Measurements from ENCODE around the gene SEPHS1.

DNA sequence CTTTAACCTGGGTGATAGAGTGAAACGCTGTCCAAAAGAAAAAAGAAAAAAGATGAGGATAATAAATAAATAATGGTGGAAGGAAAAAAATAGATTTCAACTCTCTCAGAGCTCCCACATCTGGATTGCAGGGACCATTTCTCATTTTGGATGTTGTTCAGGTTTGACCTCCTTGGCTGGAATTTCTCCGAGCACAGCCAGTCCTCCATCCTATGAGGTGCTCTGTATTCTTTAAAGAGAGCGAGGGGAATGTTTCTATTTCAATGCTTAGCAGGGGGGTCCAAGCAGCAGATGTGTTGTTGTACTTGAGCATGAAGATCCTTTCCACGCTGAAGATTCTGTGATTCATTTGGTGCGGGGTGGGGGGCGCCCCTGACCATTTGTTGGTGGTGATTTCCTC is 17.7 kb upstream of the SEPHS1 start:
- TF ChIP-seq, protein P1, sequence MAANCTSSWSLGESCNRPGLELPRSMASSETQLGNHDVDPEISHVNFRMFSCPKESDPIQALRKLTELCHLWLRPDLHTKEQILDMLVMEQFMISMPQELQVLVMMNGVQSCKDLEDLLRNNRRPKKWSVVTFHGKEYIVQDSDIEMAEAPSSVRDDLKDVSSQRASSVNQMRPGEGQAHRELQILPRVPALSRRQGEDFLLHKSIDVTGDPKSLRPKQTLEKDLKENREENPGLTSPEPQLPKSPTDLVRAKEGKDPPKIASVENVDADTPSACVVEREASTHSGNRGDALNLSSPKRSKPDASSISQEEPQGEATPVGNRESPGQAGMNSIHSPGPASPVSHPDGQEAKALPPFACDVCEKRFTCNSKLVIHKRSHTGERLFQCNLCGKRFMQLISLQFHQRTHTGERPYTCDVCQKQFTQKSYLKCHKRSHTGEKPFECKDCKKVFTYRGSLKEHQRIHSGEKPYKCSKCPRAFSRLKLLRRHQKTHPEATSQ (tag by site-specific recombination; IDR thresholded peaks at IDR 0.05), result no peak
- TF ChIP-seq CTCF (tag by site-specific recombination; IDR thresholded peaks at IDR 0.05) (no peak), ZNF626 (tag by site-specific recombination; IDR thresholded peaks at IDR 0.05) (no peak), SETDB1 (IDR thresholded peaks at IDR 0.05; ENCODE audit: insufficient read length, low read length) (no peak), ZSCAN30 (tag by site-specific recombination; IDR thresholded peaks at IDR 0.05) (no peak), ZNF585B (tag by site-specific recombination; IDR thresholded peaks at IDR 0.05) (no peak), ZNF658 (tag by site-specific recombination; IDR thresholded peaks at IDR 0.05) (no peak), ZNF354C (tag by site-specific recombination; IDR thresholded peaks at IDR 0.05; ENCODE audit: borderline replicate concordance, low read depth) (no peak), ZBTB8A (tag by site-specific recombination; IDR thresholded peaks at IDR 0.05) (no peak), ZNF501 (tag by site-specific recombination; IDR thresholded peaks at IDR 0.05) (no peak), MEIS1 (CRISPR knock-in tag; IDR thresholded peaks at IDR 0.05; ENCODE audit: borderline replicate concordance) (no peak), ZNF513 (tag by site-specific recombination; IDR thresholded peaks at IDR 0.05) (no peak), ZNF221 (tag by site-specific recombination; IDR thresholded peaks at IDR 0.05; ENCODE audit: borderline replicate concordance) (no peak)

All from HEK293 (cell line).